ENCODE results near the gene OPALIN.
"Not testable (repeated sequence)": the region's sequence is repeated elsewhere in the genome, so short reads cannot be mapped to it uniquely, and the experiment has no call there.

Gene OPALIN

DNA sequence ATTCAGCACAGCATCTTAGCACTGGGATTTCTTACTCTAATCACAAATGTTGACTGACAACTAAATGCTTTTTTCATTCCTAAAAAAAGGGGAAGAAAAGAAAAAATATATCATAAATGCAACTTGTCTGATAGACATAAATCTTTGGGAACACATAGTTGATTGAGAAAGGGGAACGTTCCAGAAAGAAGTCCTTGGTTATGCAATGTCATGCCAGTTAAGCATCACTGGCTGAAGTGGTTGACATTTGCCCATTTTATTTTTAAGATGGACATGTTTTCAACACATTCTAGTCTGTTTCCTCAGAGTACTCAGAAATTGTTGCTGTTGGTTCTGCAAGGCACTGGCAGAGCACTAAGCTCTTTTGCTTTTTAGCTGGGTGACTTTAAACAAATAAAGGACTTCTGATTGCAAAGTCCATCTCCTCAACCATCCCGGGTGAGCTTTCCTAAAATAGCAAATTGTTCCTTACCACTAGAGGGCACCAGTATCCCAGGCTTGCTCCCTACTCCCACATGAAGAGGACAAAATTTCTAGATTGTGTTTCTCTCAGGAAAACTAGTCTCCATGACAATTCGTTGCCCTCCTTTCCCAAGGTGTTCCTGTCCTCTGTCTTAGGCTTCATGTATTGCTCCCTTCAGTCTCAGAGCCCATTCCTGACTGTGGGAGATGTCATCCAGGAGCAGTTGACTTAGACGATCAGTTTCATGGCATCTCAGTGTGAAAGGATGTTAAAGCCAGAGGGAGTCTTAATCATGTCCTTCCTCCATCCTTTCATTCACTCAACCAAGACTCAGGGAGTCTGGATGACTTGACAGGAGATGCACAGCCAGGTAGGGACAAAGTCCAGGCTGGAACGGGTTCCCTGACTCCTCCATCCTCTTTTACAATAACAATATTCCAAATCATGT is 23.9 kb downstream of the OPALIN start:
- no peak for DNase-seq

GRCh38 chr10:96333101-96333500 is 25.7 kb downstream of the OPALIN start:
- no peak for DNase-seq

GRCh38 chr10:96327462-96327861 is 31.3 kb downstream of the OPALIN start:
- DNase-seq = no peak

DNA sequence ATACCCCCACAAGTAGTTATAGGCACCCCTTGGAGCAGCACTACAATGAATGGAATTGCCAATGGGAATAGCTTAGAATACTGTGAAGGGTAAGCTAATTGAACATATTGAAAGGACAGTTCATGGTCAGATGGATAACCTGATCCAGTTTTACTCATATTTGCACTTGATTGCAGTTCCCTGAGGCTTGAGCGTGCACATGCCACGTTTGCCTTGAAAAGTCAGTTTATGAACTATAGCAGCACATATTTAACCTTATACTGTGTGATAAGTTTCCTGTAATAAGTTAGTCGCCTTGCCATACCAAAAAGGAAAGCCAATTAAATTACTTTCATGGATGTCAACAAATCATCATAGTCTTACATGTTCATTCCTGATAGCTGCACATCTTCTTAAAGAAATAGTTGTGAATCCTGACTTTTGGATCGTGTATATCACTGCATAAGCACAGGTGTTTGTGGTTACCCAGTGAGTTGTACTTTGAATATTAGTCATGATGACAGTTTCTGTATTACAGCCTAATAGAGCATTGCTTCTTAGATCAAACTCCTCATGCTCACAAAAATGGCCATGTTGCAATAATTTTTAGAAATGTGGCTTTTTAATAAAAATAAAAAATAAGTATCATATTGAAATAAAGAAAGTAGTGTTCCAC is 33.0 kb downstream of the OPALIN start:
- no peak for DNase-seq

DNA sequence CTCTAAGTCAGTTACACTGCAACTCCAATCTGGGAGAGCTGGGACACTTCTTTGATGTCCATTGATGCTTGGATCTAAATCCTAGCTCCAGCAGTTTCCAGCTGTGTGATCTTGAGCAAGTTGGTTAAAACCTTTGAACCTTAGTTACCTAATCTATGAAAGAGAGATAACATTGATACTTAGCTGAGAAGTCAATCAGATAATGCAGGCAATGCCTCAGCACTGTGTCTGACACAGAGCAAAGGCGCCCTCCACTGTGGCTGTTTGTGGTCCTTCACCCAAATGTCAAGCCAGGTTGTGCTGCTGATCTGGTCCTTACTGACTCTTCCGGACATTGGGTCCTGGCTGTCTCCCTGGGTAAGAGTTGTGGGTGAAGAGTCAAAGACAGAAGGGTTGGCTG is 34.4 kb downstream of the OPALIN start:
- DNase-seq = no peak

- DNase-seq = no peak
These were observed 36.5 kb downstream of the OPALIN start for GRCh38 chr10:96322275-96322674.

- DNase-seq = no peak
These were observed 37.0 kb downstream of the OPALIN start for GRCh38 chr10:96321822-96322221.

DNA sequence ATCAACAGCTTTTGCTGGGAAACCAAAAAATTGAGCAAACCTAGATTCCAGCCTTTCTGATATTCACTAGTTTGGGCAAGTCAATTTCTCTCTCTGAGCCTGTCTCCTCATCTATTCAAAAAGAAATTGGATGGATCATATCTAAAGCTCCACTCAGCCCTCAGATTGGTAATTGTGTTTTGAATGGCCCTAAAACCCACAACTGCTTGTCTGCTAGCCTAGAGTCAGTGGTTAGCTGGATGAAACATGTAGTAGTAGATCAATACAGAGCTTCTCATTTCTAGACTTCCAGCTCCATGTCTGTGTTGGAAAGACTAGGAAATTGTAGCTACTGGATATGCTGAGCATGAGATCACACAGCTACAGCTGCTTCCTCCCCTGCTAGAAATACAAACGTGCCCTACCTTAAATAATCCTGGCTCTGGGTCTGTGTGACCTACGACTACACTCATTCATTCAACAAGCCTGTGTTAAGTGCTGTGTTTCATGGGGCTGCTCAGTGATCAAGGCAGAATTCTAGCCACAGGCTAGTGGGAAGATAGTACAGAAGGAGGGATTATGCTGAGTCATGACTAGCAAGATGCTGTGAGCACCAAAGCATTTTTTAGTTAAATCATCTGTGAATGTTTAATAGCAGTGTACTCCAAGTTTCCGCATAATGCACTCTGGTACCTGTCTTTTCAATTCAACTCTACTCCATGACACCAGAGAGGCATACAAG is 38.9 kb downstream of the OPALIN start:
- no peak for DNase-seq

DNA sequence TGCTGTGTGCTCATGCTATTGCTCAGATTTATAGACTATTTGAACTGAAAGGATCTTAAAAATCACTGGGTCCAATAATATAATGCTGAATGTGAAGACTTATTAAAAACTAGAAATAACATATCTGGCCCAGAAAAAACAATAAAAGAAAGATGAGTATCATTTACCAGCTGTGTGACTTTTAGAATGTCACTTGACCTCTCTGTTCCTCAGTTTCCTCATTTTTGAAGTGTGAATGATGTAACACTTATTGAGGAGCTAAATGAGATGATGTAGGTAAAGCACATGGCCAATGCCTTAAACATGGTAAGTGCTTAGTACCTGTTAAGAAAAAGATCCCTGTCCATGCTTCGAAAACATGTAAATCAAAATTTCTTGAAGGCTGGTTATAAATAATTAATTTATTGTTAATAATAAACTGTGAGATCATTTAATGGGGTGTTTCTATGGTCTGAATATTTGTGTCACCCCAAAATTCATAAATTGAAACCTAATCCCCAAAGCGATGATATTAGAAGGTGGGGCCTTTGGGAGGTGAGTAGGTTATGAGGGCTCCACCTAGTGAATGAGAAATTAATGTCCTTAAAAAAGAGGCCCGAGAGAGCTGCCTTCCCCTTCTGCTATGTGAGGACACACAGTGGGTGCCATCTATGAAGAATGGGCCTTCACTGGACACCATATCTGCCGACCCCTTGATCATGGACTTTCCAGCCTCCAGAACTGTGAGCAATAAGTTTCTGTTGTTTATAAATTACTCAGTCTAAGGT is 41.6 kb downstream of the OPALIN start:
- DNase-seq = no peak

DNA sequence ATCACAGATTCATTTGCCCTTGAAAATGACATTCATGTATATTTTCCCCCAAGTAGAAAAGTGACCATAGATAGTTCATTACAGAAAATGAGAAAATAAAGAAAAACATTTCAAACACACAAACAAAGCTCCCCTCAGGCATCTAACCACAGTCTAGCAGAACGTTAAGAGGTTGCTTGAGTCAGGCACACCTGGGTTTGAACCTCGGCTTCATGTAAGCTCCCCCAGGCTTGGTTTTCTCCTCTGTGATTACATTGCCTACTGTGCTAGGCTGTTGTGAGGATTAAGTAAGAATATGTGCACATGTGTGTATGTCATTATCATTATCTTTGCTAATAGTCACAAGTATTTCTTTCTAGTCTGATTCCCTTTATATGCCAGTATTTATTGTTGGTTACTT is 45.5 kb downstream of the OPALIN start:
- DNase-seq = no peak

DNA sequence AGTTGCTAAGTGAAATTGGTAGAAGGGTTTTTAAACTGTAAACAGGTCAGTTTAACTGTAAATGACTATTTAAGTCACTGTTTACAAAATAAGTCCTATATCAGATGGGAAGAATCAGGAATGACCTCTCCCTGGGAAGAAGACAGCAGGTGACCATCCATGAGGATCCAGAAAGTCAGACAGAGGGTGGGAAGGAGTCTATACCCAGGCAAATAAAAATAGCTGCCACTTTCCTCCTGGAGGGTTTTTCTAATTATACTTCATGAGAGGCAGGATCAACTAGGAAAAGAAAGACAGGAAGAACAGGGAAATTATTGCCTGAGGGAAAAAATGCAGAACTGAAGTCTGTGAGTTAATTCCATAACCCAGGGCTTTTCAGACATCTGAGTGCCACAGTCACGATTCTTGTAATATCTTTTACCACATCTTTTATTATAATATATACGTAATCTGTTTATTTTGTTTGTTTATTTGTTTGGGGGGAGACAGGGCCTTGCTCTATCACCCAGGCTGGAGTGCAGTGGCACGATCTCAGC is 47.6 kb downstream of the OPALIN start:
- no peak for DNase-seq

GRCh38 chr10:96310321-96310669 is 48.5 kb downstream of the OPALIN start:
- no peak for DNase-seq

- DNase-seq = no peak
These were observed 49.0 kb downstream of the OPALIN start for GRCh38 chr10:96309628-96310320.

DNA sequence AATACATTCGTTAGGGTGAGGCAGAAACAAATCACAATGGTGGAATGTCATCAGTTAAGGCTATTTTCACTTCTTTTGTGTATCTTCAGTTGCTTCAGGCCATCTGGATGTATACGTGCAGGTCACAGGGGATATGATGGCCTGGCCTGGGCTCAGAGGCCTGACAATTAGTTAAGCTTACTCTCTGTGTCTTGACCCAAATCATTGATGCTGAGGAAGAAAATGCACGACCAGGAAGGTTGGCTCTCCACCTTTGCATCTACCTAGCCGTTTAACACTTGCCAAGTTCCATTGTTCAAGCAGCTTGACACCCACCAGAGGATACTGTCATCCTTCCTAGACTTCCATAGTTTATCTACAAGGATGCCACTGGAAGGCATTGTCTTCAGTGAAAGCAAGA is 49.9 kb downstream of the OPALIN start:
- DNase-seq = not testable (repeated sequence)

DNA sequence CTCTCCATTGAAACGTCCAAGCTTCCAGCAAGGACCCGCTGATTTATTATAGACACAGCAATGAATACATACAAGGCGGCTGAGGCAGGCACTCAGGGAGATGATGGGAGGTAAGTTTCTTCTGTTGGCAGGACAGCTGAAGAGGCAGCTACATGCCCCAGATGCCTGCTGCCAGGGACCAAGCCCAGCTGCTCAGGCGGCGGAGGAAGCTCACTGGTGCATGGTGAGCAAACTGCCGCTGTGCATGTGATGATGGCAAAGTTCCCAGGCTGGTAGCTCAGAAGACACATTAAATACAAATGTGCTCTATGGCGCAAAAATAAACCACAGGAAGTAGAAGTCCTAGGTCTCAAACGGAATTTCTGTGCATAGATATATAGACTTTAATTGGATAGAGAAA is 52.3 kb downstream of the OPALIN start:
- DNase-seq = no peak

DNA sequence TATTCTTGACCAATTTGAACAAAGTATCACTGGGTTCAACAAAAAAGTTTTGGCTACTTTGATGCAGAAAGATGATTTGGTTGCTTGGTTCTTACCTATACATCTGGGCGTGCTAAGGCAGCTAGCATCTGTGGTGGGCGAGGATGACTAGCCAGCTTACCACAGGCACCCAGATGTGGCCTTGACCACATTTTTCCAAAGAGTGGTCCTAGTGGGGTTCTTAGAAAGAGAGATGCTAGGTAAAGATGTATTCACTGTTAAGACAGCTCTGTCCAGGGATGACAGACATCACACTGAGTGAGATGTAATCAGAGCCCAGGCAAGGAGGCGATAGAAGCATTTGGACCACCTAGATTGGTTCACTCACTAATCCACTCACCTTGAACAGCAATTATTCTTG is 53.8 kb downstream of the OPALIN start:
- DNase-seq = no peak

DNA sequence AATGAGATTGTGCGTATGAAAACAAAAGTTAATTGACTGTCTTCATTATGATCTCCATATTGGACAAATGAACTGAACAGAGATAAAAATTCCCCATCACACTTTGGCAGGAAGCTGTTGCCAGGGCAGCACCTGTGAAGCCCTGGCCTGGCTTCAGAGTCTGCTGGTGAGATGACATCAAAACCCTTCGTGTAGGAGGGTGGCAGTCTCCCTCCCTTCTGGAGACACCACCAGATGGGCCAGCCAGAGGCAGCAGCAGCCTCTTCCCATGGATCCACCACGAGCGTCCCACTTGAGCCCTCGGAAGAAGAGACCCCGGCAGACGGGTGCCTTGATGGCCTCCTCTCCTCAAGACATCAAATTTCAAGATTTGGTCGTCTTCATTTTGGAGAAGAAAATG is 54.6 kb downstream of the OPALIN start, which contains the start of gene DNTT:
DNTT (plus strand) TSS at position 205 of the 400 bp plus-strand sequence; CDS start at position 269, 64 bp downstream.
- no peak for DNase-seq

GRCh38 chr10:96301616-96302015 is 57.2 kb downstream of the OPALIN start:
- no peak for DNase-seq

GRCh38 chr10:96299383-96299782 is 59.4 kb downstream of the OPALIN start:
- no peak for DNase-seq

GRCh38 chr10:96298362-96298761 is 60.4 kb downstream of the OPALIN start:
- no peak for DNase-seq

DNA sequence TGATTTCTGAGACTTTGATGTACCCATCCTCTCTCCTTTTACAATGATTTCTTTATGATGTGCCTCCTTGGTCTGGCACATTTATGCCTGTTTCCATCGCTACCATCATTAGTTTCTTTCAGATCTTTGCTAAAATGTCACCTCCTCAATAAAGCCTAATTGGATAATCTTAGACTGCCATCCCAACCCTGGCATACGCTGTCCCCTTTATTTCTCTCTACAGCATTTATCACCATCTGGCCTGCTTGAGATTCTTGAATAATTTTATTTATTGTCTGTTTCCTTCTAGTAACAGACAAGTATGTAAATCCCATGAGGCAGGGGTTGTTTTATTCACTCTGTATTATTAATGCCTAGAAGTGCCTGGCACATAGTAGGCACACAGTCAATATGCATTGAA is 61.3 kb downstream of the OPALIN start:
- DNase-seq = no peak

DNA sequence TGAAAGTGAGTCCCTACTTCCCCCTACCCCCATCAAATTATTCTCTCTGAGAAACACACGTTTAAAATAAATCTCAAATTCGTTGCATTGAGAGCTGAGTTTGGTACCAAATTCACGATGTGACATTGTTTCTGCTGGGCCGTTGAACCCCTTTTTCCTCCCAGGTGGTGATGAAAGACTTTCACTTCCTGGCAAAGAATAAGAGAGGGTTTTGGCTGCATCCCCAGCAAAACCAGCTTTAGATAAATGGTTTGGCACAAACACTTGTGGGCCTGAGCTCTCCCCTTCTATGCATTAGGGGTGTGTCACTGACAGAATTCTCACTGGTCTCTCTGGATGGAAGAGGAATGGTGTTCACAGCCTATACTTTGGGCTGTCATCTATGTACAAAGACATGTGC is 63.3 kb downstream of the OPALIN start:
- DNase-seq = no peak

Measured in NCI-H510A (cell line).